HG03378 (cell line): Measurements from ENCODE around the gene CELSR1.

Experiments
- ATAC-seq: cut with Tn5 transposase; IDR thresholded peaks from one replicate; pipeline ENCODE4 v1.9.1; 2021; ENCODE audit warnings: mild to moderate bottlenecking, moderate library complexity; ENCODE audit not compliant: unreplicated experiment

The CELSR1 gene

GRCh38 chr22:46386312-46386711, 151.1 kb downstream of the CELSR1 start:
- ATAC-seq: no peak

- ATAC-seq: no peak
Measured at GRCh38 chr22:46382524-46382923, 154.9 kb downstream of the CELSR1 start.

GRCh38 chr22:46381731-46382130, 155.7 kb downstream of the CELSR1 start:
- no peak for ATAC-seq

- ATAC-seq: no peak
Measured at GRCh38 chr22:46381142-46381541, 156.3 kb downstream of the CELSR1 start.

- ATAC-seq: no peak
Measured at GRCh38 chr22:46380581-46380980, 156.8 kb downstream of the CELSR1 start.

- no peak for ATAC-seq
Measured at GRCh38 chr22:46380069-46380468, 157.4 kb downstream of the CELSR1 start.

GRCh38 chr22:46379066-46379930, 158.1 kb downstream of the CELSR1 start:
- no peak for ATAC-seq

GRCh38 chr22:46378426-46379065, 158.9 kb downstream of the CELSR1 start:
- no peak for ATAC-seq

- ATAC-seq: no peak
Measured at GRCh38 chr22:46377525-46378425, 159.6 kb downstream of the CELSR1 start.

- ATAC-seq: no peak
Measured at GRCh38 chr22:46376908-46377524, 160.4 kb downstream of the CELSR1 start.

GRCh38 chr22:46376111-46376510, 161.3 kb downstream of the CELSR1 start:
- ATAC-seq: no peak

GRCh38 chr22:46374663-46375474, 162.6 kb downstream of the CELSR1 start:
- ATAC-seq: no peak

GRCh38 chr22:46373921-46374662, 163.3 kb downstream of the CELSR1 start:
- ATAC-seq: no peak

- no peak for ATAC-seq
Measured at GRCh38 chr22:46373159-46373558, 164.3 kb downstream of the CELSR1 start.

GRCh38 chr22:46372686-46373085, 164.7 kb downstream of the CELSR1 start:
- no peak for ATAC-seq

- no peak for ATAC-seq
Measured at GRCh38 chr22:46371623-46372226, 165.7 kb downstream of the CELSR1 start.

- no peak for ATAC-seq
Measured at GRCh38 chr22:46370584-46371291, 166.7 kb downstream of the CELSR1 start.
